Measurements from ENCODE around the gene STARD3.

STARD3 gene

DNA sequence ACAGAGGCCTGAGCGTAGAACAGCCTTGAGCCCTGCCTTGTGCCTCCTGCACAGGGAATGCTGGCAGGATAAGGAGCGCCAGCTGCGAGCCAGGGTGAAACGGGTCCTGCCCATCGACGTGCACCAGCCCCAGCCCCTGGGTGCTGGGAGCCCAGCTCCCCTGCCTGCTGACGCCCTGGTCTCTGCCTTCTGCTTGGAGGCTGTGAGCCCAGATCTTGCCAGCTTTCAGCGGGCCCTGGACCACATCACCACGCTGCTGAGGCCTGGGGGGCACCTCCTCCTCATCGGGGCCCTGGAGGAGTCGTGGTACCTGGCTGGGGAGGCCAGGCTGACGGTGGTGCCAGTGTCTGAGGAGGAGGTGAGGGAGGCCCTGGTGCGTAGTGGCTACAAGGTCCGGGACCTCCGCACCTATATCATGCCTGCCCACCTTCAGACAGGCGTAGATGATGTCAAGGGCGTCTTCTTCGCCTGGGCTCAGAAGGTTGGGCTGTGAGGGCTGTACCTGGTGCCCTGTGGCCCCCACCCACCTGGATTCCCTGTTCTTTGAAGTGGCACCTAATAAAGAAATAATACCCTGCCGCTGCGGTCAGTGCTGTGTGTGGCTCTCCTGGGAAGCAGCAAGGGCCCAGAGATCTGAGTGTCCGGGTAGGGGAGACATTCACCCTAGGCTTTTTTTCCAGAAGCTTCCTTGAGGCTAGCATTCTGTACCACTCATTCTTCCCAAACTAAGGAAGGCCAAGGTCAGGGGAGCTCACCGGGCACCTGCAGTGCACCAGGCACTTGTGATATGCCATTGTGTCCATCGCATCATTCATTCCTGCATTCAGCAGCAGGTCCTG lies 33.2 kb downstream of the STARD3 start:
- H3K27ac ChIP-seq, result no peak overlapping the region
- H3K4me3 ChIP-seq (ENCODE audit: low read depth in 1 of 2, low read length in 1 of 2), result no peak overlapping the region
- peaks cover 6 to 13% of the 10 kb centered on the region in 2 experiments for H3K4me1 ChIP-seq (ENCODE audit: control insufficient read depth in 1 of 2, insufficient read depth in 1 of 2, low read depth in 1 of 2, low read length in 1 of 2)
- H3K27me3 ChIP-seq, result peaks cover 82% of the 10 kb centered on the region
- no peaks in the 10 kb centered on the region for H3K36me3 ChIP-seq
- no peaks in the 10 kb centered on the region for H3K9me3 ChIP-seq
- TF ChIP-seq, protein P1, sequence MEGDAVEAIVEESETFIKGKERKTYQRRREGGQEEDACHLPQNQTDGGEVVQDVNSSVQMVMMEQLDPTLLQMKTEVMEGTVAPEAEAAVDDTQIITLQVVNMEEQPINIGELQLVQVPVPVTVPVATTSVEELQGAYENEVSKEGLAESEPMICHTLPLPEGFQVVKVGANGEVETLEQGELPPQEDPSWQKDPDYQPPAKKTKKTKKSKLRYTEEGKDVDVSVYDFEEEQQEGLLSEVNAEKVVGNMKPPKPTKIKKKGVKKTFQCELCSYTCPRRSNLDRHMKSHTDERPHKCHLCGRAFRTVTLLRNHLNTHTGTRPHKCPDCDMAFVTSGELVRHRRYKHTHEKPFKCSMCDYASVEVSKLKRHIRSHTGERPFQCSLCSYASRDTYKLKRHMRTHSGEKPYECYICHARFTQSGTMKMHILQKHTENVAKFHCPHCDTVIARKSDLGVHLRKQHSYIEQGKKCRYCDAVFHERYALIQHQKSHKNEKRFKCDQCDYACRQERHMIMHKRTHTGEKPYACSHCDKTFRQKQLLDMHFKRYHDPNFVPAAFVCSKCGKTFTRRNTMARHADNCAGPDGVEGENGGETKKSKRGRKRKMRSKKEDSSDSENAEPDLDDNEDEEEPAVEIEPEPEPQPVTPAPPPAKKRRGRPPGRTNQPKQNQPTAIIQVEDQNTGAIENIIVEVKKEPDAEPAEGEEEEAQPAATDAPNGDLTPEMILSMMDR (IDR thresholded peaks at IDR 0.05), result no peak

DNA sequence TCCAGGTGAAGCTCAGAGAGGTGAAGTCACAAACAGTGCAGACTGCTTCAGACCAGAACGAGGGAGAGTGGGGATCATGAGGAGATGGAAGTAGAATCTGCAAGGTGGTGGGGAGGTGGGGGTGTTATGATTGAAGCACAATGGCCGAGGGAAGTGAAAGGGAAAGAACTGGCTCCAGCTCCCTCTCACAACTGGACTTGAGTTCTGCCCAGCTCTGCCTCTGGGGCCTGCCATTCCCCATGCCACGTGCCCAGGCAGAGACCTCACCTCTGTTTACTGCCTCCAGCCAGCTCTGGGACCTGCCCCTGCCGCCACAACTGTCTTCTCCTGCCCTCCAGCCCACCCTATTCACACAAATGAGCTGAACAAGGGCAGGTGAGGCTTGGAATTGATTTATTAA lies 33.8 kb downstream of the STARD3 start:
- Histone ChIP-seq H3K4me3 (ENCODE audit: low read depth in 1 of 2, low read length in 1 of 2) (no peak overlapping the region), H3K4me1 (ENCODE audit: control insufficient read depth in 1 of 2, insufficient read depth in 1 of 2, low read depth in 1 of 2, low read length in 1 of 2) (peaks cover 6 to 13% of the 10 kb centered on the region in 2 experiments), H3K9me3 (no peaks in the 10 kb centered on the region), H3K27me3 (peaks cover 76% of the 10 kb centered on the region), H3K27ac (no peak overlapping the region), H3K36me3 (no peaks in the 10 kb centered on the region)
- TF ChIP-seq, protein P1 (IDR thresholded peaks at IDR 0.05), result no peak

DNA sequence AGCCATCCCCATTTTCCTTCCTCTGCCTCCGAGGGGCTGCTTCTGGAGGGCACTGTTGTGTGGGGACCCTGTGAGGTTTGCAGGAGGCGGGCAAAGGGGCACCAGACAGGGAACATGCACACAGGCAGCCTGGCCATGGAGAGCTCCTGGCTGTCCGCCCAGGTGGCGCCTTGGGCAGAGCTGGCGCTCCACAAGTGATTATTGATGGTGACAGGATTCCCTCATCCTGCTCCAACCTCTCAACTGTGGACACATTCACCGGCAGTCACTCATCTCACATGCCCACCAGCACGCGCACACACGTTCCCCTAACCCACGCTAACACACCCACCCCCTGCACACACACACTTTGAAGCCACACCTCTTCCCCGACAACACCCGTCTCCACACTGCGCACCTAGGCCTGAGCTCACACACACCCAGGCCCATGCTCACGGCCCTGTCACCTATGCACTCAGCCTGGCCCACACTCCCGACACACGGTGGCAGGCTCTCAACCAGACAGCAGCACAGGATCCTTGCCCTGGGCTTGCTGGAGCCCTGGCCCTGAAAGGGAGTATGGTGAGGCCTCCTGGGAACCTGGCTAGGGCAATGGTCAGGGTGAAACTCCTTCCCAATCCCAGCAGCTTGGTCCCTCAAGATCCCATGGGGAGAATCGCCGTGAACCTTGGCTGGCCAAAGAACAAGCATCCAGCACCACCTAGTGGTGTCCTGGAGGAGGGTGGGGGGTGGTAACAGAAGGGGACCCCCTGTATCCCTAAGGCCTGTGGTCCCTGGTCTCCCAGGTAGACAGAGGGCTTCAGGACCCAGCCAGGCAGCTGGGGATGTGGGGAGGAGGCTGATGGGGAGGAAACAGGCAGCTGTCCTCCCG lies 34.9 kb downstream of the STARD3 start:
- H3K4me1 ChIP-seq (ENCODE audit: control insufficient read depth in 1 of 2, insufficient read depth in 1 of 2, low read depth in 1 of 2, low read length in 1 of 2), result peaks cover 6 to 13% of the 10 kb centered on the region in 2 experiments
- TF ChIP-seq, protein P1 (IDR thresholded peaks at IDR 0.05), result no peak
- no peak overlapping the region for H3K27ac ChIP-seq
- no peak overlapping the region for H3K4me3 ChIP-seq (ENCODE audit: low read depth in 1 of 2, low read length in 1 of 2)
- H3K27me3 ChIP-seq, result peaks cover 64% of the 10 kb centered on the region
- no peaks in the 10 kb centered on the region for H3K36me3 ChIP-seq
- H3K9me3 ChIP-seq, result no peaks in the 10 kb centered on the region

DNA sequence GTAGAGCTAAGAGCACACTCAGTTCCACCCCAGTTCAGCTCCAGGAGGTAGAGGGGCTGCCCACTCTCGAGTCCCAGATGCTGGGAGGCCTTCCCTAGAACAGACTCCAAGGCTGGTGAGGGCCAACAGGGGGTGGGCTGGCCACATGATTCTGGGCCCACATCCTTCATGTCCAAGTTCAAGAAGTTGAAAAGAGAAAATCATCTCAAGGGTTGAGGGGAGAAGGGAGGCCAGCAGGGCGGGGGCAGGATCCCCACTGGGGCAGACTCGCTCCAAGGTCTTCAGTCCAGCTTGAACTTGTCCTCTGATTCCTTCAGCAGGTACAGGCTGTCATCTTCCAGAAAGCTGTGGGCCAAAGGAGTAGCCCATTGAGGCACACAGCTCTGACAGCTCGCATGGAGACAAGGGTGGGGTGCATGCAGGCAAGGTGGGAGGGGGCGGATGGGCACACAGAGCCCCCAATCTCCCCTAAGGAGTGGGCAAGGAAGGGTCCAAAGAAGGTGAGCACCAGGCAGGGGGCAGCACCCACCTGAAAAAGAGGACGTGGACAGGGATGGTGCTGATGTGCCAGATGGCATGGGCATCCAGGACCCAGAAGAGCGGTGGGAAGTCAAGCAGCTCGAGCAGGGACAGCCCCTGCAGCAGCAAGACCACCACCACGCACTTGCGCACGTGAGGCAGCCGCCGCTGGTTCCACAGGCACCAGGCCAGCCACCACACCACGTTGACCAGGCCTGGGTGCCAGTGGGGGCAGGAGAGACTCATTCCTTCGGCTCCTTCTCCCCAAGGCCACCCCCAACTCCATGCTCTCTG lies 35.8 kb downstream of the STARD3 start:
- Histone ChIP-seq H3K36me3 (no peaks in the 10 kb centered on the region), H3K4me1 (ENCODE audit: control insufficient read depth in 1 of 2, insufficient read depth in 1 of 2, low read depth in 1 of 2, low read length in 1 of 2) (peaks cover 6 to 8% of the 10 kb centered on the region in 2 experiments), H3K4me3 (ENCODE audit: low read depth in 1 of 2, low read length in 1 of 2) (no peak overlapping the region), H3K27me3 (peaks cover 56% of the 10 kb centered on the region), H3K27ac (no peak overlapping the region), H3K9me3 (no peaks in the 10 kb centered on the region)
- TF ChIP-seq, protein P1 (IDR thresholded peaks at IDR 0.05), result no peak
